Measurements from ENCODE around the gene RECK. TPM values are rescaled to one million over a fixed set of nuclear protein-coding genes. Genes with fewer than 3 reads are reported as not detected.
A peak's percentile ranks its signal among the peaks of the same experiment; 100 is the strongest.

Gene RECK
- total RNA-seq, 2 experiments from 2014 or later: 9.3 to 9.8 TPM

DNA sequence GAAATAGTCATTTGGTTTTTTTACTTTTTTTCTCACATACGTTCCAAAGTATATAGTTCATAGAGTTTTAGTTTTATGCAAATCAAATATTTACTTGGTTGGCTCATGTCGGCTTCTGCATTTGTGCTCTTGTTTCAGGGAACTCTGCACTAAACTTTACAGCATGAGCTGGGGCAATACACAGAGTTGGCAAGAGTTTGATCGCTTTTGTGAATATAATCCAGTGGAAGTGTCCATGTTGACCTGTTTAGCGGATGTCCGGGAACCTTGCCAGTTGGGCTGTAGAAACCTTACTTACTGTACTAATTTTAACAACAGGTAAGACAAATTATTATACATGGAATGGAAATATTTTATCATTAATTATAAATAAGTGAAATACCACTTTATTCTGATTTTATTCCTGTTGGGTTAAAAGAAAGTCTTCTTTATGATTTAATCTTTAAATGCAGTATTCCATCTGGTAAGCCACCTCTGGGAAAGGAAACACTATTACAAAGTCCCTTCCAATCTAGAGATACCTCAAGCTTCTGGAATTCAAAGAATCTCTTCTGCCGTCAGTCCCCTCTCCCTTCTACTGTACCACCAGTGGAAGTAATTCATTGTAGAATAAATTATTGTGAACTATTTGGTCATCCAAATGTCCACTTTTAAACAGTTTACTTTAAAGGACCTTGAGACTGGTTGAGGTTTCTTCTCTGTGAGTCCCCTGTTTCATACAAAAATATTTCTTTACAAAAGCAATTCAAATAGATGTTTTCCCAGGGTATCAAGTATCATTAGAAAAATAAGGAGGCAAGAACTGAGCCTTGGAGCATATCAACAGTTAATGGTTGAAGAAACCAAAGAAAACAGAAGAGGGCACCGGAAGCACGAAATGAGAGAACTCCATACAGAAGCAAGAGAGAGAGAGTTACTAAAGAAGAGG lies 54.6 kb downstream of the RECK start:
- CTCF ChIA-PET: interaction anchor here (1.7 kb wide), 1 partner anchor 12 kb away, joined by 8 read pairs; no protein-coding TSS in a partner anchor
- intact Hi-C loops (cut with DNase I, micrococcal nuclease): no loop called here
- peaks cover 16% of the 10 kb centered on the region for H3K36me3 Mint-ChIP-seq (ENCODE audit: low read depth)

DNA sequence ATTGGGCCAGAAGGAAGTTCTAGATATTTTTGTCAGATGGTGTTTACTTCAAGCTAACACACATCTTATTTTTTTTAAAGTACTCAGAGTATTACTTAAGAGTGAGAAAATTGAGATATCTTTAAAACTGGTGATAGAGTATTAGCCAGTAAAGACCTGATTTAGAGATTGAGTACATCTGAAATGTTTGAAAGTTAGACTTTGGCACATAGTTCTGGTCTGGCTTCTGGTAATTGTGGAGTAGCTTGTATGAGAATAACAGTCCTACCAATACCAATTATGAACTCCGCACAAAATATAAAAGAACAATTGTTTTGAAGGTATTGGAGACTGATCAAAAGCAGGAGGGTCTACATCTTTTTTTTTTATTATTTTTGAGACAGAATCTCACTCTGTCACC lies 55.3 kb downstream of the RECK start:
- peaks cover 12% of the 10 kb centered on the region for H3K4me1 Mint-ChIP-seq (ENCODE audit: low read depth)
- Histone ChIP-seq H3K27ac (ENCODE audit: low read depth in 1 of 2, low read length in 2 of 2) (no peak overlapping the region), H3K4me3 (ENCODE audit: low read length) (no peak overlapping the region), H3K36me3 (ENCODE audit: insufficient read depth, low read length) (no peaks in the 10 kb centered on the region), H3K27me3 (ENCODE audit: control insufficient read depth in 1 of 2, insufficient read depth in 2 of 2, low read length in 2 of 2) (no peaks in the 10 kb centered on the region), H3K4me1 (ENCODE audit: insufficient read depth, low read length) (peaks cover 8% of the 10 kb centered on the region), H3K9me3 (ENCODE audit: control insufficient read depth in 1 of 2, insufficient read depth in 1 of 2, low read length in 2 of 2) (no peaks in the 10 kb centered on the region)
- no peaks in the 10 kb centered on the region for H3K9me3 Mint-ChIP-seq
- TF ChIP-seq, protein P1, sequence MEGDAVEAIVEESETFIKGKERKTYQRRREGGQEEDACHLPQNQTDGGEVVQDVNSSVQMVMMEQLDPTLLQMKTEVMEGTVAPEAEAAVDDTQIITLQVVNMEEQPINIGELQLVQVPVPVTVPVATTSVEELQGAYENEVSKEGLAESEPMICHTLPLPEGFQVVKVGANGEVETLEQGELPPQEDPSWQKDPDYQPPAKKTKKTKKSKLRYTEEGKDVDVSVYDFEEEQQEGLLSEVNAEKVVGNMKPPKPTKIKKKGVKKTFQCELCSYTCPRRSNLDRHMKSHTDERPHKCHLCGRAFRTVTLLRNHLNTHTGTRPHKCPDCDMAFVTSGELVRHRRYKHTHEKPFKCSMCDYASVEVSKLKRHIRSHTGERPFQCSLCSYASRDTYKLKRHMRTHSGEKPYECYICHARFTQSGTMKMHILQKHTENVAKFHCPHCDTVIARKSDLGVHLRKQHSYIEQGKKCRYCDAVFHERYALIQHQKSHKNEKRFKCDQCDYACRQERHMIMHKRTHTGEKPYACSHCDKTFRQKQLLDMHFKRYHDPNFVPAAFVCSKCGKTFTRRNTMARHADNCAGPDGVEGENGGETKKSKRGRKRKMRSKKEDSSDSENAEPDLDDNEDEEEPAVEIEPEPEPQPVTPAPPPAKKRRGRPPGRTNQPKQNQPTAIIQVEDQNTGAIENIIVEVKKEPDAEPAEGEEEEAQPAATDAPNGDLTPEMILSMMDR (IDR thresholded peaks at IDR 0.05): no peak
- ChIA-PET POLR2A (interaction anchor here (0.9 to 1.4 kb wide), 2 partner anchors 17 to 48 kb away, joined by 3 read pairs; no protein-coding TSS in a partner anchor), CTCF (interaction anchor here (1.7 kb wide), 1 partner anchor 11 kb away, joined by 8 read pairs; no protein-coding TSS in a partner anchor)
- ATAC-seq (ENCODE audit: poor library complexity) (no peak), DNase-seq (no peak)
- H3K27ac Mint-ChIP-seq: peak overlapping the region; percentile 0
- peaks cover 9% of the 10 kb centered on the region for H3K36me3 Mint-ChIP-seq (ENCODE audit: low read depth)
- no peaks in the 10 kb centered on the region for H3K27me3 Mint-ChIP-seq
- intact Hi-C loops (cut with DNase I, micrococcal nuclease): no loop called here
- no peak overlapping the region for H3K4me3 Mint-ChIP-seq

More for the DNA sequence above, 54.6 kb downstream of the RECK start:
- Histone ChIP-seq H3K9me3 (ENCODE audit: control insufficient read depth in 1 of 2, insufficient read depth in 1 of 2, low read length in 2 of 2) (no peaks in the 10 kb centered on the region), H3K27ac (ENCODE audit: low read depth in 1 of 2, low read length in 2 of 2) (no peak overlapping the region), H3K27me3 (ENCODE audit: control insufficient read depth in 1 of 2, insufficient read depth in 2 of 2, low read length in 2 of 2) (no peaks in the 10 kb centered on the region), H3K4me3 (ENCODE audit: low read length) (no peak overlapping the region), H3K4me1 (ENCODE audit: insufficient read depth, low read length) (peaks cover 8% of the 10 kb centered on the region), H3K36me3 (ENCODE audit: insufficient read depth, low read length) (peaks cover 2% of the 10 kb centered on the region)
- Mint-ChIP-seq H3K4me3 (no peak overlapping the region), H3K27ac (peak overlapping the region; percentile 0), H3K4me1 (ENCODE audit: low read depth) (peaks cover 12% of the 10 kb centered on the region), H3K27me3 (no peaks in the 10 kb centered on the region), H3K9me3 (no peaks in the 10 kb centered on the region)
- TF ChIP-seq, protein P1 (IDR thresholded peaks at IDR 0.05): no peak
- POLR2A ChIA-PET: interaction anchor here (0.9 to 1.4 kb wide), 2 partner anchors 16 to 49 kb away, joined by 3 read pairs; no protein-coding TSS in a partner anchor
- ATAC-seq (ENCODE audit: poor library complexity) (no peak), DNase-seq (no peak)

DNA sequence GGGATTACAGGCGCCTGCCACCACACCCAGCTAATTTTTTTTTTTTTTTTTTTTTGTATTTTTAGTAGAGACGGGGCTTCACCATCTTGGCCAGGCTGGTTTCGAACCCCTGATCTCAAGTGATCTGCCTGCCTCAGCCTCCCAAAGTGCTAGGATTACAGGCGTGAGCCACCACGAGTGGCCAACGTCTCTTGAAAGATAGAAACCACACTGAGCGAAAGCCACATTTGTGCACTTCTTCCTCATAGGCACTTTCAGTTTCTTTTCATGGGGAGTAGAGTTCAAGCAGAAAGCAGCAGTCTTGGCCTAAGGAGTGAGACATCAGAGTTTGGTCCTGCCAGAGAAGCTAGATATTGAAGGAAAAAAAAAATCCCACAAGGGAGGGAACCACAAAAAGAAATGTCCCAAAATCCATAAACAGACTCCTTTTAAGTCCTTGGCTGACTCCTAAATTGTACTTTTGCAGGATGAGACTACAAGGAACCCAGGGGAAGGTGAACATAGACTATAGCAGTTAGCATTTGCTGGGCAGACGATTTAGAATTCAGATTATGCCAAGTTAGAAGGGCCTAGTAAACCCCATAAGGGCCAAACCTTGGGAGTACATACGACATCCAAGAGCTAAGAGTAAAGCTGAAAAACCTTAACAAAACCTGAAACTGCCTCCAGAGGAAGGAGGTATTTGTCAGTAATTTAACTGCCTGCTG lies 55.9 kb downstream of the RECK start:
- H3K4me1 Mint-ChIP-seq (ENCODE audit: low read depth): peaks cover 12% of the 10 kb centered on the region
- POLR2A ChIA-PET: interaction anchor here (0.7 to 1.4 kb wide), 3 partner anchors 13 to 51 kb away, joined by 3 read pairs; no protein-coding TSS in a partner anchor
- no peak overlapping the region for H3K27ac ChIP-seq (ENCODE audit: low read depth in 1 of 2, low read length in 2 of 2)

More for the DNA sequence above, 55.9 kb downstream of the RECK start:
- CTCF ChIA-PET: interaction anchor here (1.7 kb wide), 1 partner anchor 10 kb away, joined by 8 read pairs; no protein-coding TSS in a partner anchor
- H3K27me3 ChIP-seq (ENCODE audit: control insufficient read depth in 1 of 2, insufficient read depth in 2 of 2, low read length in 2 of 2): no peaks in the 10 kb centered on the region
- Mint-ChIP-seq H3K27me3 (no peaks in the 10 kb centered on the region), H3K4me3 (peak overlapping the region; percentile 22), H3K27ac (peak overlapping the region; percentile 81), H3K9me3 (no peaks in the 10 kb centered on the region), H3K36me3 (ENCODE audit: low read depth) (peaks cover 2% of the 10 kb centered on the region)
- H3K9me3 ChIP-seq (ENCODE audit: control insufficient read depth in 1 of 2, insufficient read depth in 1 of 2, low read length in 2 of 2): no peaks in the 10 kb centered on the region
- H3K36me3 ChIP-seq (ENCODE audit: insufficient read depth, low read length): no peaks in the 10 kb centered on the region
- H3K4me3 ChIP-seq (ENCODE audit: low read length): peak overlapping the region; percentile 18
- H3K4me1 ChIP-seq (ENCODE audit: insufficient read depth, low read length): peaks cover 8% of the 10 kb centered on the region
- peak; percentile 84 for ATAC-seq (ENCODE audit: poor library complexity)
- intact Hi-C loops (cut with DNase I, micrococcal nuclease): no loop called here
- DNase-seq: peak in 12 of 14 experiments; percentile 2 to 74 (median 16)
- TF ChIP-seq, protein P1 (IDR thresholded peaks at IDR 0.05): no peak
